Skeletal muscle satellite cell (primary cell): Measurements from ENCODE around the gene TMEM117. TPM values are rescaled to one million over a fixed set of nuclear protein-coding genes. Genes with fewer than 3 reads are reported as not detected.

Source experiments
- H3K27me3 ChIP-seq: 2 replicates; pipeline ENCODE4 v1.7.0; 2013; ENCODE audit warnings: low read length; ENCODE audit not compliant: control insufficient read depth, insufficient read depth
- H3K36me3 ChIP-seq: 2 replicates; pipeline ENCODE4 v1.7.0; 2013; ENCODE audit warnings: mild to moderate bottlenecking, control low read depth, low read length; ENCODE audit not compliant: insufficient read depth
- H3K4me1 ChIP-seq: 2 replicates; pipeline ENCODE4 v1.7.0; 2013; ENCODE audit warnings: low read length; ENCODE audit not compliant: control insufficient read depth, insufficient read depth
- H3K4me2 ChIP-seq: 2 replicates; pipeline ENCODE4 v1.7.0; 2013; ENCODE audit warnings: mild to moderate bottlenecking, low read length
- H3K4me3 ChIP-seq: 2 replicates; pipeline ENCODE4 v1.7.0; 2013; ENCODE audit warnings: low read length
- H3K9ac ChIP-seq: 2 replicates; pipeline ENCODE4 v1.7.0; 2013; ENCODE audit warnings: mild to moderate bottlenecking, low read depth, low read length, moderate library complexity
- H3K9me3 ChIP-seq: replicated peaks from 2 replicates; pipeline ENCODE4 v1.7.0; 2013; ENCODE audit warnings: mild to moderate bottlenecking, control low read depth, low read length
- total RNA-seq: library from RNA; depleted of rRNA; stranded (reverse); fragments of >200 nt; gene quantifications from 2 replicates; pipeline ENCODE4 v1.2.3, GENCODE V29; 2012; rRNA removed

Gene TMEM117
- 3.0 and 5.9 TPM in 2 replicates for total RNA-seq

DNA sequence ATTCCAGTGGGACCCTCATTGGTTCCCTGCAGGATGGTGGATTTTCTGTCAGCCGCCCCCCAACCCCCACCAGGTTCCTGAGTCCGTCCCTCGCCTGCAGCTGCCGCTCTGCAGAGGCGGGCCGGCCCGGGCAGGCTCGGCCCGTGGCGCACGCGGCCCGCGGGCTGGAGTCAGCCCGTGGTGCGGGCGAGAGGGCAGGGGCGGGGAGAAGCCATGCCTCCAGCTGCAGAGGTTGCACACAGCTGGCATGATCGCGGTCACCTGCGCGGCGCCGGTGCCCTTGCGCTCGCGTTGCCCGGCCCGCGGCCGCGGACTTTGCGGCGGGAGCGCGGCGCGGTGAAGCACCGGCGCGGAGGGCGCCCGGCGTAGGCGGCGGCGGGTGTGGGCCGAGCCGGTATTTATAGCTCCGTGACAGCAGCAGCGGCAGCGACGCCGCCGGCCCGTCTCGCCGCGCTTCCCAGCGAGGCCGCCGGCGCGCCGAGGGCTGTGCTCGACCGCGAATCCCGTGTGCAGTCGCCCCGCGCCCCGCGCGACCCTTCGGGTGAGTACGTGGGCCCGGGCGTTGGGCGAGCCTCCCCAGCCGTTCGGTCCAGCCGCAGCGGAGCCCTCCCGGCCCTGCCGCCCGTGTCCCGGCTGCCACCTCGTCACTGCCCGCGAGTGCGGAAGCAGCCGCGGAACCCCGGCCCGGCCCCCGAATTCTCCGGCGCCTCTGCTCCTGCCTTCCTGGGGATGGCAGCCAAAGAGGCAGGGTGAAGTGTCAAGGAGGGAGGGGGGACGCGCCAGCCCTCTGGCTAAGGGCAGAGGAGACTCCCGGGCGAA lies at the start of gene TMEM117:
Gene TMEM117 (plus strand): TSS at position 426 of the 819 bp plus-strand sequence.
- Histone ChIP-seq H3K36me3 (no peaks in the 10 kb centered on the region), H3K9ac (peak within 1 kb of the TSS; percentile 81), H3K4me1 (peaks cover 7% of the 10 kb centered on the region), H3K27me3 (no peaks in the 10 kb centered on the region), H3K9me3 (no peaks in the 10 kb centered on the region), H3K4me2 (peak within 1 kb of the TSS; percentile 86), H3K4me3 (peak within 1 kb of the TSS; percentile 76)

- Histone ChIP-seq H3K4me1 (peaks cover 12% of the 10 kb centered on the region), H3K9me3 (no peaks in the 10 kb centered on the region), H3K36me3 (peaks cover 12% of the 10 kb centered on the region), H3K27me3 (no peaks in the 10 kb centered on the region), H3K4me2 (peak overlapping the region; percentile 13), H3K4me3 (no peak overlapping the region), H3K9ac (no peak overlapping the region)
These were observed 48.8 kb upstream of the TMEM117 start for GRCh38 chr12:43786899-43787693.

GRCh38 chr12:43789941-43790340 lies 45.9 kb upstream of the TMEM117 start:
- H3K27me3 ChIP-seq, result no peaks in the 10 kb centered on the region
- H3K4me1 ChIP-seq, result peaks cover 12% of the 10 kb centered on the region
- H3K4me2 ChIP-seq, result no peak overlapping the region
- H3K9ac ChIP-seq, result no peak overlapping the region
- peaks cover 9% of the 10 kb centered on the region for H3K36me3 ChIP-seq
- H3K9me3 ChIP-seq, result no peaks in the 10 kb centered on the region
- H3K4me3 ChIP-seq, result no peak overlapping the region

DNA sequence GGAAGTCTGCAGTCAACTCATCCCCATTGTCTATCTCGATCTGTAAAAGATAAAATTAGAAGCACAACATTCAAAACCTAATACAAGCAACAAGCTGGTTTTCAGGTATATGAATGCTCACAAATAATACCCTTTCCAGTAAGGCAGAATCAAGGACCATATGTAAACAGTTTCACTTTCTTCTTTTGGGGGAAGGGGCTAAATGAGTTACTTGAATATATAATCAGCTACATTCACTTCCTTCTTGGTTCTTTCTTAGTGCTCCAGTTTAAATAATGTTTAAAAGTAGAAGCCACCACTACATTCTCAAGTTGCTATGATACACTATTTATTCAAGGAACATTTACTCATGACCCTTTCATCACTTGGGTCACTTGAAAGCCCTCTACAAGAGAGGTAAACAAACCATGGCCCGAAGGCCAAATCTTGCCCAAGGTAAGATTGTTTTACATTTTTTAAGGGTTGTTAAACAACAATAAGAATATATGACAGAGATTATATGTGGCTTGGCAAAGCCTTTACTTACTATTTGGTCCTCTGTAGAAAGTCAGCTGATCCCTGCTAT lies 40.1 kb upstream of the TMEM117 start:
- H3K9me3 ChIP-seq, result no peaks in the 10 kb centered on the region
- H3K27me3 ChIP-seq, result no peaks in the 10 kb centered on the region
- H3K4me2 ChIP-seq, result no peak overlapping the region
- H3K36me3 ChIP-seq, result peaks cover 56% of the 10 kb centered on the region
- H3K4me3 ChIP-seq, result no peak overlapping the region
- H3K9ac ChIP-seq, result no peak overlapping the region
- H3K4me1 ChIP-seq, result no peaks in the 10 kb centered on the region

DNA sequence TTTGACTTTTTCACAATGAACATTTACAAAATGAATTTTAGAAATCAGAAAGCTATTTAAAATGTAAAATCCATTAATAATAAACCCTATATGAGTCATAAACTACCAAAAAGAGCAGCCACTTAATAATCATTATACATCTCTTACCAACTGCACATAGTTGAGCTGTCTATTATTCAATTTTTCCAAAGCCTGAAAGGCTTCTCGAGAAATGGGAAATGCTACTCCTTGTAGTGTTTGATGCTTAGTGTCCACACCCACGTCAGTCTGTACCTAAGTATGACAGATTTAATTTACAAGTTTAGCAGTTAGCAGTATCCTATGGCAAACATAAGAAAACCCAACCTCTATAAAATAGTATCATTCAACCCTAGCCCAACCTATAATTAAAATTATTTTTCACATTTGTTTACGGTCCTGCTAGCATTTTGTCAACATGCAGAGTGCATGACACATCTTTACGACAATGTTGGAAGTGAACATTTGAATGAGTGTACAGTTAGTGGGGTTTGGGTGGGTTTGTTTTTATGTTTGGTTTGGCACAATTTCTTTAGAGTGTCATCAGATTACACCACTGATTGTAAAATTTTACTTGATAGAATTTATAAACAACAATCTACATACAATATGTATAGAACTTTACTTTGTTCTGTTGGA lies 38.2 kb upstream of the TMEM117 start:
- H3K36me3 ChIP-seq, result peaks cover 70% of the 10 kb centered on the region
- no peak overlapping the region for H3K4me2 ChIP-seq
- no peaks in the 10 kb centered on the region for H3K27me3 ChIP-seq
- H3K9me3 ChIP-seq, result no peaks in the 10 kb centered on the region
- H3K9ac ChIP-seq, result no peak overlapping the region
- no peaks in the 10 kb centered on the region for H3K4me1 ChIP-seq
- no peak overlapping the region for H3K4me3 ChIP-seq

GRCh38 chr12:43805149-43805859 lies 30.6 kb upstream of the TMEM117 start:
- peak overlapping the region; percentile 98 for H3K9ac ChIP-seq
- H3K9me3 ChIP-seq, result no peaks in the 10 kb centered on the region
- peak overlapping the region; percentile 96 for H3K4me3 ChIP-seq
- H3K27me3 ChIP-seq, result no peaks in the 10 kb centered on the region
- H3K4me1 ChIP-seq, result peaks cover 19% of the 10 kb centered on the region
- peak overlapping the region; percentile 89 for H3K4me2 ChIP-seq
- H3K36me3 ChIP-seq, result peaks cover 18% of the 10 kb centered on the region

GRCh38 chr12:43805860-43806736 lies 29.8 kb upstream of the TMEM117 start, which contains the start of gene TWF1:
TWF1 (minus strand) TSS chr12:43806317; CDS start chr12:43806245, 72 bp downstream.
- Histone ChIP-seq H3K9me3 (no peaks in the 10 kb centered on the region), H3K4me2 (peak within 1 kb of the TSS; percentile 97), H3K27me3 (no peaks in the 10 kb centered on the region), H3K36me3 (peaks cover 11% of the 10 kb centered on the region), H3K4me1 (peaks cover 19% of the 10 kb centered on the region), H3K9ac (peak within 1 kb of the TSS; percentile 98), H3K4me3 (peak within 1 kb of the TSS; percentile 96)

GRCh38 chr12:43806737-43807072 lies 29.2 kb upstream of the TMEM117 start:
- peak overlapping the region; percentile 98 for H3K9ac ChIP-seq
- peaks cover 19% of the 10 kb centered on the region for H3K4me1 ChIP-seq
- peak overlapping the region; percentile 96 for H3K4me3 ChIP-seq
- H3K36me3 ChIP-seq, result peaks cover 5% of the 10 kb centered on the region
- H3K4me2 ChIP-seq, result peak overlapping the region; percentile 97
- no peaks in the 10 kb centered on the region for H3K9me3 ChIP-seq
- no peaks in the 10 kb centered on the region for H3K27me3 ChIP-seq

DNA sequence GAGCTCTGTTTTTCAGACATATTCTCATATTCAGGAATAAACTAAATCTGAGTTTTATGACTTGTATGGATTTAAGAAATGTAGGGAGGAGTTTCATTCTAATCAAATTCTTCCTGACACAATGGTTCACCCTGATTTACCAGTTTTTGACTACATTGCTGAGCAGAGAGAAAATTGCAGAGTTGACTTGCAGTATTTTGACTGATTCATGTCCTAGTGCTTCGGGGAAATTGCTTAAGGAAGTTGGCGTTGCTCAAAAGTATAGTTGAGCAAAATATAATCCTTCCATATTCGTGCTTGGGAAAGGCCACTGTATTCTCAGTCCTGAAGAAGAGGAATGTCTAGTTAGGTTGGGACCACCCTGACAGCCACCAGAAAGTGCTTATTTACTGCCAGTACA lies 28.5 kb upstream of the TMEM117 start:
- Histone ChIP-seq H3K36me3 (no peaks in the 10 kb centered on the region), H3K4me3 (no peak overlapping the region), H3K4me2 (peak overlapping the region; percentile 97), H3K9ac (peak overlapping the region; percentile 98), H3K4me1 (peaks cover 19% of the 10 kb centered on the region), H3K27me3 (no peaks in the 10 kb centered on the region), H3K9me3 (no peaks in the 10 kb centered on the region)

DNA sequence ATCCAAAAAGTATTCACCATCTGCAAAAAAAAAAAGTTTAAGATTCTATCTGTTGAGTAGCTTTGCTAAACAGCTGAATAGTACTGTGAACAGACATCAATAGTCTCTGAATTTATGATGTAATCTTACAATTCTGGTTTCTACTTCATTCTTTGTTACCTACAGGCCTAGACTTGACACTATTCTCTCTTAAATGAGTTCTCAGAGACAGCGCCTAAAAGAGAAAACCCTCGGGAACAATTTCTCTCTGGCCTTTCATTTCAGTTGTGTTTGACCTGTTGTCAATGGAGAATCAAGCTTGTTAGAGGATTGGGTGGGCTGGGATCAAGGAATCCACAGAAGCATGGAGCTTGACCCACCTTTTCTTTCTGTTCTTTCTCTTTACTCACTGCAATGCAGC lies 23.8 kb upstream of the TMEM117 start:
- H3K4me1 ChIP-seq, result peaks cover under 1% of the 10 kb centered on the region
- H3K9me3 ChIP-seq, result no peaks in the 10 kb centered on the region
- H3K27me3 ChIP-seq, result no peaks in the 10 kb centered on the region
- no peak overlapping the region for H3K4me2 ChIP-seq
- H3K9ac ChIP-seq, result no peak overlapping the region
- H3K4me3 ChIP-seq, result no peak overlapping the region
- H3K36me3 ChIP-seq, result no peaks in the 10 kb centered on the region
